HG03378 (cell line): ENCODE data around the gene UPP1.
A peak's percentile ranks its signal among the peaks of the same experiment; 100 is the strongest.
"Not testable (repeated sequence)": the region's sequence is repeated elsewhere in the genome, so short reads cannot be mapped to it uniquely, and the experiment has no call there.

Source experiments
- ATAC-seq: cut with Tn5 transposase; IDR thresholded peaks from one replicate; pipeline ENCODE4 v1.9.1; 2021; ENCODE audit warnings: mild to moderate bottlenecking, moderate library complexity; ENCODE audit not compliant: unreplicated experiment

Gene UPP1

DNA sequence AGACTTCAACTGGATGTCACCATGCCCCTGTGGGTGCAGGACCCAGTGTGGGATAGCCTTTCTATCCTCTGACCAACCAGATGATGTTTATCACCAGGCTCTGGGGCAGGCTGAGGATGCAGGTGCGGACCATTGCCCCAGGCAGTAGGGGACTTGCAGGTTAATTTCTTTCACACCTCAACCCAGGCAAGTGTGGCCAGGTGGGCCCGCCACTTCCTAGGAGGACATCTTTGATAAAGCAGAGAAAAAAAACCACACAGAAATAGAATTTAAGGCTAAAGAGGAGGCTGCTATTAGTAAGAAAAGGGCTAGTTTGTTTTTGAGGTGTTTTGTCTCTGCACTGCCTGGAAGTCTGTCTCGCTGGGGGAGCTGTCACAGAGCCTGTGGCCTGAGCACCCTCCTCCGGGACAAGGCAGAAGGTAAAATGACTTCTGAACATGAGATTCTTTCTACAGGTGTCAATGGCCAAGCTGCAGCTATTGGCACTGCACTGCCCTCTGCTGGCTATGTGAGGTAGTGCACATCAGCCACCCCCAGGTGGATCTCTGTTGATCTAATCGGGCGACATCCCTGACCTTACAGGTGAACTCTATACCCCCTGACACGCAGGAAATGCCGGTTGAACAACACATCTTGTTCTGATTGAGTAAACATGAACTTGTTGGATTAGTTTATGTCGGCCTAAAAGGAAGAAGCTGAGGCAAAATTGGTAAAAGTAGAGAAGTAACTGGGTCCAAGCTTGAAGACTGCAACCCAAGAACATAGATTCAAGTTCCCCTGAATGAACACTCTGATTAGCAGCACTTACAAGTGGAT is 21.0 kb downstream of the UPP1 start:
- peak; percentile 87 for ATAC-seq

DNA sequence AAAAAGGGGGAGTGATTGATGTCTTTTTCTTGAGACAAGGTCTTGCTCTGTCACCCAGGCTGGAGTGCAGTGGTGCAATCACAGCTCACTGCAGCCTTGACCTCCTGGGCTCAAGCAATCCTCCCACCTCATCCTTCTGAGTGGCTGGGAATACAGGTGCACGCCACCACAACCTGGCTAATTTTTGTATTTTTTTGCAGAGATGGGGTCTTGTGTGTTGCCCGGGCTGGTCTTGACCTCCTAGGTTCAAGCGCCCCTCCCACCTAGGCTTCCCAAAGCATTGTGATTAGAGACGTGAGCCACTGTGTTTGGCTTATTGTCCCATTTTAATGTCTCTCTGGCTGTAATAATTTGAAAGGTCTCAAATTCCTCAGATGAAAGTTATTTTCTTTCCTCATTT is 21.8 kb downstream of the UPP1 start:
- no peak for ATAC-seq

DNA sequence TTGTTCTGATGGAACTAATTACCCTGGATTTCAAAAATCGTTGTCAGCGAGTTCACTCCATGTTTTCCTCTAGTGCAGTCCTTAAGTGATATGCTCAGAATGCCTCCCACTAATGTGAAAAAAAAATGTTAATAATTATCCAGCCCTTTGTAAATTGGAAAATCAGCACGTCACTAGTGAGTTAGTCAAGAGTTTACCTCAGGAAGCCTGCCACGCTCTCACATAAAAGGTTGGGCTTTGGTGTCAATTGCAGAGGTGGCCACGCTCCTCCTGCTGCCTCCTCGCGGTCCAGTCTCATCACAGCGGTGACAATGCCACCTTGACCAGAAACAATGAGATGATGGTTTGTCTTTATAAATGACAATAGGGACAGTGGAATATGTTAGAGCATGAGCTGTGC is 22.5 kb downstream of the UPP1 start:
- no peak for ATAC-seq

DNA sequence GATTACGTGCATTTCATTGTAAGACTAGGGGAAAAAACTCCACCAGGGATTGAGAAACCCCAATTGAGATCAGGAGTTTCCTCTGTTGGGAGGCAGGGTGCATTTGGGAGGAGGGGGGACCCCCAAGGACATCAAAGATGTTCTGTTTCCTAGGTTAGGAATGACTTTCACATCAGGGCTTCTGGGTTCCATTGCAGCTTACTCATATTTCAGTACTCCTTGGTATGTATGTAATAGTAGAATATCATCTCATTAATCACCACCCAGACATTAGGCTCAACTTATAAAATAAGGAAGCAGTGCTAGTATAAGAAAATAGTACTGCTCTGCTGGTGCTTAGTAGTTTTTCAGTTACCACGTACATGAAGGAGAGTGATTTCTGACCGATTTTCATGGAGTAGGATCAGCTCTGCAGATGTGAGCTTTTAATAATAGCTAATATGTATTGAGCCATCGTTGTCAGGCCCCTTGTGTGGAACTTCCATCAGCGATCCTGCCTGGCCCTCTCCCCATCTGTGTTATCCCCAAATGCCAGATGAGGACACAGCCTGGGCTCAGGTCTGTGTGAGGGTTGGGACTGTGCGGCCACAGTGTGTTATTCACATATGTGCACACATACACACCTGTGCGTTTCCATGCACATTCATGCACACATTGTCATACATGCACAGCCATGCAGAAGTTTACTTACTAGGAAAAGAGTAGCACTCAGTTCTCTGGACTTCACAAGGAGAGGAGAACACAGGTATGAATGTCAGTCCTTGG is 23.5 kb downstream of the UPP1 start:
- no peak for ATAC-seq

DNA sequence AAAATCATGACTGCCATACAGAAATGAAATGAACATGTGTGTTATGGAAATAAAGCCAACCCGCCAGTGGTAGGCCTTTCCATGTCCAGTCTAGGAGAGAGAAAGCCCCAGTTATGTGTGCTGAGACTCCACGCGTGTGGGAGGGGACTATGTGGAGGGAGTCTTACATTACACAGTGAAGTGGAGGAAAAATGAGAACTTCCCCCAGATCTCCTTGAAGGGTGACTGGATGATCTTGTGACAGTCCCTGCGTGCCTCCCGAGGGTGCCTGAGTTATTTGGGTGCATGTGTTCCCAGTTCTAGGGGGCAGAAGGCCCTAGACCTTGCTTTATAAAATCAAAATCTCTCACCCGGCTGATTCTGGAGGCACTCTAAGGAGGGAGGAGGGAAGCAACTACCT is 24.2 kb downstream of the UPP1 start:
- no peak for ATAC-seq

DNA sequence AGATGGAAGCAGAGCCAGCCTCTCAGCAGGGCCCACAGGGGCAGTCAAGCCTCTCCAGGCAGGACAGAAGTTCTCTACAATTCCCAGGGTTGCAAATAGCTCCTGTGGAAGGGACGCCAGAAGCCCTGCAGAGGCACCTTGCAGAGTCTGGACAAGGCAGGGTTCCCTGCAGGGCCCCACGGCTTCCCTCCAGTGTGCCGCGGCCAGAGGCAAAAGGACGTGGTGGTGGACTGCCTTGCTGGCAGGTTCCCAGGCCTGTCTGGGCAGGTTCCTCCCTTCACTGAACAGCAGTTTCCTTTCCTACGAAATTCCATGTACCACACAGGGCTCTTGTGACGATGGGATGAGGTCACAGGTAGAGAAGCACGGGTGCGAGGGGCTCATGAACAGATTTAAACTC is 25.1 kb downstream of the UPP1 start:
- ATAC-seq: no peak

DNA sequence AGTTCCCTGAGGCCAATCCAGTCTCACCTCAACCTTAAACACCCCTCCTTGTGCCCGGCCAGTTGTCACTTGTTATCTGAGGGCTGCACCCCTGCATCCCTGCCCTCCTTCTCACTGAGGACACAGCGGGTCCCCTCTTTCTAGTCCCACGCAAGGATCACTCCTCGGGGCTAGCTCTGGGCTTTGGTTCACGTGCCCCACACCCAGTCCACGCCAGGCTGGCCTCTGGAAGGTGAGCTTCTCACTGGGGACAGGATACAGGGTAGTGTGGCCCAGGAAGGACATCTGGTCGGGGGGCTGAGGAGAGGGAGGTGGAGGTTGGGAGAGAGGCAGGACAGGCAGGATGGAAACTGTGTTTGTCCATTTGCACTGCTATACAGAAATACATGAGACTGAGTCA is 25.5 kb downstream of the UPP1 start:
- no peak for ATAC-seq

DNA sequence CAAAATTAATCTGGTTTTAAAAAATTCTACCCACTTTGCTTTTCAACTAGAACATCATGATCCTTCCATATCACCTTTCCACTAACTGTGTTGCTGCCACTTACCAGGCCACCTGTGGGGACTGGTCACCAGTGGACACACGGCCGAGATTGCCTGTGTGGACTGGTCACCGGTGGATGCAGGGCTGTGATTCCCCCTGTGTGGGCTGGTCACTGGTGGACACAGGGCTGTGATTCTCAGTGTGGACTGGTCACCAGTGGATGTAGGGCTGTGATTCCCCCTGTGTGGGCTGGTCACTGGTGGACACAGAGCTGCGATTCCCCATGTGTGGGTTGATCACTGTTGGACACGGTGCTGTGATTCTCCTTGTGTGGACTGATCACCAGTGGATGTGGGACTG is 27.0 kb downstream of the UPP1 start:
- ATAC-seq: no peak

DNA sequence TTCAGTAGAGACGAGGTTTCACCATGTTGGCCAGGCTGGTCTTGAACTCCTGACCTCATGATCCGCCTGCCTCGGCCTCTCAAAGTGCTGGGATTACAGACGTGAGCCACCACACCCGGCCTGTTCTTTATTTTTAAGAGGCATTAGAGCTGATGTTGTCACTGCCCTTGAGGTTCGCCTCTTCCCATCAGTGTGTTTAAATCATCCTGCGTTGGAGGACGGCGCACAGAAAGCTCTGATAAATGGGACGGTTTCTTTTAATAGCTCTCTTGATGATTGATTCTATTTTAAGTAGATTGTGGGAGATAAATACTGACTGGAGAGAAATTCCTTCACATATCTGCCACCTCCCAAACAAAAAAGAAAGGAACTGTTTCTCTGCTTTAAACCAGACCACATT is 29.0 kb downstream of the UPP1 start:
- no peak for ATAC-seq

DNA sequence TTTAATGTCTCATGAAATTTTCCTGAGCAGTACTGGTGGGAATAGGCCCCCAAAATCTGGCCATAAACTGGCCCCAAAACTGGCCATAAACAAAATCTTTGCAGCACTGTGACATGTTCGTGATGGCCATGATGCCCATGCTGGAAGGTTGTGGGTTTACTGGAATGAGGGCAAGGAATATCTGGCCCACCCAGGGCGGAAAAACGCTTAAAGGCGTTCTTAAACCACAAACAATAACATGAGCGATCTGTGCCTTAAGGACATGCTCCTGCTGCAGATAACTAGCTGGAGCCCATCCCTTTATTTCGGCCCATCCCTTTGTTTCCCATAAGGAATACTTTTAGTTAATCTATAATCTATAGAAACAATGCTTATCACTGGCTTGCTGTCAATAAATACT is 31.5 kb downstream of the UPP1 start:
- not testable (repeated sequence) for ATAC-seq

DNA sequence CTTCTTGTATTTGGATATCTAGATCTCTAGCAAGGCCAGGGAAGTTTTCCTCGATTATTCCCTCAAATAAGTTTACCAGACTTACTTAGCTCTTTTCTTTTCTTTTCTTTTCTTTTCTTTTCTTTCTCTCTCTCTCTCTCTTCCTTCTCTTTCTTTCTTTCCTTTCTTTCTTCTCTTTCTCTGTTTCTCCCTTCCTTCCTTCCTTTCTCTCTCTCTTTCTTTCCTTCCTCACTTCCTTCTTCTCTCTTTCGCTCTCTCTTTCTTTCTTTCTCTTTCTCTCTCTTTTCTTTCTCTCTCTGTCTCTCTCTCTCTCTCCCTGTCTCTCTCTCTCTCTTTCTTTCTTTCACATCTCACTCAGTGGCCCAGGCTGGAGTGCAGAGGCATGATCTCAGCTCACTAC is 37.0 kb downstream of the UPP1 start:
- ATAC-seq: no peak

DNA sequence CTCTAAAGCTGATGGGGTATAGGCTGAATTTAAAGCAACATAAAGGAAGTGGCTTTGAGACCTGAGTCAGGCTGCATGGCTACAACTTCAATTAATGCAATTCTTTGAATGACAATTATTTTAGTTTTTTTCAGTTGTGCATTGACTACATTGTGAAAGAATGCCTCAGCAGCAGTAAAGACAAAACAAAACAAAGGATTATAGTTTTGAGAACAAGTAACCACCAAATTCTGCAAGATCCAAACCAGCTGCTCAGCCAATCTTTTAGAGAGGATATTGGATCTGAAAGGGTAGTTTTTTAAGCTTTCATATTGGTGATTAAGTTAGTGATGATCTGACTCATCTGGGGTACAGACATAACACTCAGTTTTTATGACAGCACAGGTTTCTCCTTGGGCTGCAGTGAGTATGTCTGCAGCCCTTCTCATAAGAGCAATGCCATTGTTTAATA is 41.6 kb downstream of the UPP1 start:
- ATAC-seq: no peak

DNA sequence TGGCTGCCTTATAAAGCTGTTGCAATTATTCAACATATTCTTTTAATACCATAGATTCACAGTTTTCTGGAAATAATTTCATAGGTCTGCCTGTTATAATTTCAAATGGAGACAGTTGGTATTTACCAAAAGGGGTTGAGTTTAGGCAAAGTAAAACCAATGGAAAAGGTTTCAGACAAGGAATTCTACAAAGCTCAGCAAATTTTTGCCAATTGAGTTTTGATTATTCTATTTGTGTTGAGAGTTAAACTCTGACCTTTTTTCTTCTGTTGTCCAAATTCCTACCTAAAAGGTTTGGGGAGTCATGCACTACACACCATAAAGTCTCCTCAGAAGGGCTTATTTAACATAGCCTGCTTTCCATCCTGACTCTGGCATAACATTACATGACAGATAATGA is 43.7 kb downstream of the UPP1 start:
- no peak for ATAC-seq

DNA sequence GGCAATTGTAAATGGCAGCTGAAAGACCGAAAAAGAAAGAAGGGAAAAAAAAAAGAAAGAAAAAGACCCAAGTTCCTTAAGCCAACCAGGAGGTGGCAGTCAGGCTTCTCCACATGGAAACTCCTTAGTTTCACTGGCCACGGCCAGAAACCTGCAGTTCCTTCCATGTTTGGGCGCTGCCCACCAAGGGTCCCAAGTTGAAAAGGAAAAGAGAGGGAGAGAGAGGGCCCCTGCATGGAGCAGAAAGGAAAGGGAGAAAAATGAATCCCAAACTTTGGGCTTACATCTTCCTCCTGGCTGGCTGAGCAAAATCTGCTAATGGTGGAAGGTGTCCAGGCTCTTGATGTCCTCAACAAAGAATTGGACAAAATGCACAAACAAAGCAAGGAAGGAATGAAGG is 50.4 kb downstream of the UPP1 start:
- no peak for ATAC-seq

DNA sequence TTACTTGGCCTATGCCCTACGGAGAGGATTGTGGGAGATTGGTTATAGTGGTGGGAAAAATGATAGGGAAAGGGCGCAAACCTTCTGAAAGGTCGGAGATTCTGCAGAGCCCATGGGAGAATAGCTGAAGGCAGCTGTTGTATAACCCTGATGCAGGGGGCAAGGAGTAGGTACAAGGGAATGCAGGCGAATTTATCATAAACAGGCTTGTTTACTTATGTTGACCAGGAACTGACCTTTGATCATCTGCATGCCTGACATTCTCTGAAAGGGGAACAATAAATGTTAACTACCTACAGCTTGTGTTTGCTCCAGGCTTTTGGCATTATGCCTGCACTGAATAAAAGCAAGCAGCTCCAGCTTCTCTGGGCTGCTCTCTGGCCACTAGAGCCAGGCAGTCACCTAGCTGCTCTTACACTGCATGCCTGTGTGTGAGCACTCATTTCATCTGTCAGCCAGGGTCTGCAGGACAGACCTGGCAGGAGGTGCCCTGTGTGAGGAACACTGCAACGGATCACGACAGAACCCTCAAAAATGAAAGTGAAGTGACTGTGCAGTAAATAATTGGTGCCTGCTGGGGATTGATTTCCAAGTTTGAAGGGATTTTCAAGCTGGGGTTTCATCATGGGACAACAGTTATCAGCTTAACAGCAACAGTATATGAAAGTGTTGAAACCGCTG is 51.1 kb downstream of the UPP1 start:
- ATAC-seq: no peak

DNA sequence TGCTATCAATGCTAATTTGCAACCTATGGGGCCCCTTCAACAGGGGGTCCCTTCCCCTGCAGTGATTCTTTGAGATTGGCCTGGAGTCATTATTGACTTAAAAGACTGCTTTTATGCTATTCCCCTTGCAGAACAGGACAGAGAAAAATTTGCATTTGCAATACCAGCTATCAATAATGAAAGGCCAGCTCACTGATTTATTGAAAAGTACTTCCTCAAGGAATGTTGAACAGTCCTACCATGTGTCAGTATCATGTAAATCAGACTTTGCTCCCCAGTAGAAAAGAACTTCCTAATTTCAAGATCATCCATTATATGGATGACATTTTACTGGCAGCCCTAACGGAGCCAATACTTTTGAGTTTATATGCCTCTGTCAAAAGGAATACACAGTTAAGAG is 52.5 kb downstream of the UPP1 start:
- no peak for ATAC-seq

DNA sequence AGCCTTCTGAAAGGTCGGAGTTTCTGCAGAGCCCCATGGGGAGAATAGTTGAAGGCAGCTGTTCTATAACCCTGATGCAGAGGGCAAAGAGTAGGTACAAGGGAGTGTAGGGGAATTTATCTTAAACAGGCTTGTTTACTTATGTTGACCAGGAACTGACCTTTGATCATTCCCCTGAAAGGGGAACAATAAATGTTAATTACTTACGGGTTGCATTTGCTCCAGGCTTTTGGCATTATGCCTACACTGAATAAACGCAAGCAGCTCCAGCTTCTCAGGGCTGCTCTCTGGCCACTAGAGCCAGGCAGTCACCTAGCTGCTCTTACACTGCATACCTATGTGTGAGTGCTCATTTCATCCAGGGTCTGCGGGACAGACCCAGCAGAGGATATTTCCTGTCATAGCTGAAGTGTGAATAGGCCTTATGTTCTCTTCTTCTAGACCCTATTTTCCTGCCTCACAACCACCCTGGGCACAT is 55.3 kb downstream of the UPP1 start:
- ATAC-seq: no peak

DNA sequence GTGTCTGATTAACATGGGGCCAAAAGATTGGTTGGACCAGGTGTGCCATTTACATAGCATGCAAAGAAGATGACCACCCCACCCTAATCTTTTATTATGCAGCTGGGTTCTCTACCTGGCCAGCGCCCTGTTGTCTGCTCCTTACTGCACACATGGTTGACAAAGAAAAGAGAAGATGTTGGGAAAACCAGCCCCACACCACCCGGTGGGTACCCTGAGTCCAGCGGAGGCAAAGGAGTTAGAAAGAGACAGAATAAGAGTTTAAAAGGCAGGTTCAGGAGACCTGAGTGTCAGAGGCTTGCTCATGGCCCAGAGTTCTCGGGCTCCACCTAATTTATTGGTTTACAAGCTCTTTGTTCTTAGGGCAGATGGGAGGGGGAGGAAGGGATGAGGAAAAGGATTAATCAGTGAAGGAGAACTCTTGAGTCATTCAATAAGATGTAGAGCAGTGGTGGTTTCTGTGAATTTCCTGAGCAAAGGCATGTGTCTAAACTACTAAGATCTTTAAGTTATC is 58.1 kb downstream of the UPP1 start:
- no peak for ATAC-seq

DNA sequence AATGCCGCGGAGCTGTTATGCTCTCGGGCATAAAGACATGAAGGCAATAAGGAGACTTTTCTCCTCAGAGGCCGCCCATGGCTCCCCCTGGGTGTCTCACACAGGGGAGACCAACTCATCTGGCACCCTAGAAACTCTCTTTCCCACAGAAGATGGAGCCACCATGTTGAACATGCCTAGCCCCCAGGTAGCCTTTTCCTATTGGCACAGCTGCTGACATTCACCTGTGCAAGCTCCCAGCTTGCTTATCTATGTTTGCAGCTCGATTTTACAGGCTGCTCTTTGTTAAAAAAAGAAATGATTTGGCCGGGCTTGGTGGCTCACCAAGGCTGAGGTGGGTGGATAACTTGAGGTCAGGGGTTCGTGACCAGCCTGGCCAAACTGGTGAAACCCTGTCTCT is 58.6 kb downstream of the UPP1 start:
- not testable (repeated sequence) for ATAC-seq

DNA sequence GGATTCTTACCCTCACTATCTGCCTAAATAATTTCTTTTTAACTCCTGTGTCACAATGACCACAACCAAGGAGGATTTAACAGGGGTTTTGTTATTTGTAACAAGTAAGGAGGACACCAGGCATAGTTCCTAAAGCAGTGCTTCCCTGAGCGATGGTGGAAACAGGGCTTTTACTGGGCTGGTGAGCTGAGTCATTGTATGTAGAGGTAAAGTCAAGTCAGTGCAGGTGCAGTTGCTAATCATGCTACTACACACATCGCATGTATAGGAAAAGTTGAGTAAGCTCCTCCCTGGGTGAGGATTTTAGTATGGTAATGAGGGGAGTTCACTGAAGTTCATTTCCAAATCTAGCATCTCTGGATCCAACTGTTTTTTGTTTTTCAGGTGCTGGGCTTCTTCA is 59.2 kb downstream of the UPP1 start:
- ATAC-seq: no peak

DNA sequence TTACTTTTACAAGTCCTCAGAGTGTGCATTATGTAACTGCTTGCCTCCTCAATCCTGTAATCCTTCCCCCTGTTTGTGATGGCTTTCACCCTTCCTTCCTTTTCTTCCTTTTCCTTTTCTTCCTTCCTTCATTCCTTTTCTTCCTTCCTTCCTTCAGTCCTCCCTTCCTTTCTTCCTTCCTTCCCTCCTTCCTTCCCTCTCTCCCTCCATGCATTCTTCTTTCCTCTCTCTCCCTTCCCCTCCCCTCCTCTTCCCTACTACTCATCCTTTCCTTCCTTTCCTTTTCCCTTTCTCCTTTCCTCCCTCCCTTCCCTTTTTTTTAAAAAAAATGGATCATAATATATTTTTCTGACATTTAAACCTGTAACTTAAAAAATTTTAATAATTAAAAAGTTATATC is 60.0 kb downstream of the UPP1 start:
- no peak for ATAC-seq
